ENCODE measurements around the gene EVC.

Gene EVC

GRCh38 chr4:5710961-5711478, at the start of gene EVC:
EVC (plus strand) TSS chr4:5711201; CDS start chr4:5711381, 180 bp downstream.
- FAIRE-seq = no peak

GRCh38 chr4:5661237-5661636, 49.8 kb upstream of the EVC start:
- no peak for FAIRE-seq

GRCh38 chr4:5662555-5662954, 48.4 kb upstream of the EVC start:
- FAIRE-seq = no peak

GRCh38 chr4:5664778-5665177, 46.2 kb upstream of the EVC start:
- no peak for FAIRE-seq

- FAIRE-seq = no peak
Measured at GRCh38 chr4:5666741-5667140, 44.3 kb upstream of the EVC start.

- no peak for FAIRE-seq
Measured at GRCh38 chr4:5676763-5677162, 34.2 kb upstream of the EVC start.

GRCh38 chr4:5678977-5679376, 32.0 kb upstream of the EVC start:
- no peak for FAIRE-seq

- no peak for FAIRE-seq
Measured at GRCh38 chr4:5683566-5683965, 27.4 kb upstream of the EVC start.

- FAIRE-seq = no peak
Measured at GRCh38 chr4:5685296-5685695, 25.7 kb upstream of the EVC start.

- FAIRE-seq = no peak
Measured at GRCh38 chr4:5686338-5686737, 24.7 kb upstream of the EVC start.

- no peak for FAIRE-seq
Measured at GRCh38 chr4:5689065-5689464, 21.9 kb upstream of the EVC start.

- no peak for FAIRE-seq
Measured at GRCh38 chr4:5691491-5692132, 19.4 kb upstream of the EVC start.

- no peak for FAIRE-seq
Measured at GRCh38 chr4:5693871-5694270, 17.1 kb upstream of the EVC start.

- FAIRE-seq = no peak
Measured at GRCh38 chr4:5696341-5696740, 14.7 kb upstream of the EVC start.

- FAIRE-seq = no peak
Measured at GRCh38 chr4:5700459-5700858, 10.5 kb upstream of the EVC start.

- no peak for FAIRE-seq
Measured at GRCh38 chr4:5701971-5702370, 9.0 kb upstream of the EVC start.

- no peak for FAIRE-seq
Measured at GRCh38 chr4:5703831-5704230, 7.2 kb upstream of the EVC start.

GRCh38 chr4:5704276-5704675, 6.7 kb upstream of the EVC start:
- no peak for FAIRE-seq

- no peak for FAIRE-seq
Measured at GRCh38 chr4:5705647-5706320, 5.2 kb upstream of the EVC start.

- FAIRE-seq = no peak
Measured at GRCh38 chr4:5706486-5707290, 4.3 kb upstream of the EVC start.

GRCh38 chr4:5707366-5707765, 3.6 kb upstream of the EVC start:
- no peak for FAIRE-seq

- FAIRE-seq = no peak
Measured at GRCh38 chr4:5707778-5708448, 3.1 kb upstream of the EVC start.
